HG02884 (cell line): Measurements from ENCODE around the gene CFAP74.

ENCODE experiments used
- ATAC-seq: cut with Tn5 transposase; IDR thresholded peaks from one replicate; pipeline ENCODE4 v1.9.1; 2021; ENCODE audit warnings: mild to moderate bottlenecking, moderate library complexity; ENCODE audit not compliant: unreplicated experiment

Gene CFAP74

DNA sequence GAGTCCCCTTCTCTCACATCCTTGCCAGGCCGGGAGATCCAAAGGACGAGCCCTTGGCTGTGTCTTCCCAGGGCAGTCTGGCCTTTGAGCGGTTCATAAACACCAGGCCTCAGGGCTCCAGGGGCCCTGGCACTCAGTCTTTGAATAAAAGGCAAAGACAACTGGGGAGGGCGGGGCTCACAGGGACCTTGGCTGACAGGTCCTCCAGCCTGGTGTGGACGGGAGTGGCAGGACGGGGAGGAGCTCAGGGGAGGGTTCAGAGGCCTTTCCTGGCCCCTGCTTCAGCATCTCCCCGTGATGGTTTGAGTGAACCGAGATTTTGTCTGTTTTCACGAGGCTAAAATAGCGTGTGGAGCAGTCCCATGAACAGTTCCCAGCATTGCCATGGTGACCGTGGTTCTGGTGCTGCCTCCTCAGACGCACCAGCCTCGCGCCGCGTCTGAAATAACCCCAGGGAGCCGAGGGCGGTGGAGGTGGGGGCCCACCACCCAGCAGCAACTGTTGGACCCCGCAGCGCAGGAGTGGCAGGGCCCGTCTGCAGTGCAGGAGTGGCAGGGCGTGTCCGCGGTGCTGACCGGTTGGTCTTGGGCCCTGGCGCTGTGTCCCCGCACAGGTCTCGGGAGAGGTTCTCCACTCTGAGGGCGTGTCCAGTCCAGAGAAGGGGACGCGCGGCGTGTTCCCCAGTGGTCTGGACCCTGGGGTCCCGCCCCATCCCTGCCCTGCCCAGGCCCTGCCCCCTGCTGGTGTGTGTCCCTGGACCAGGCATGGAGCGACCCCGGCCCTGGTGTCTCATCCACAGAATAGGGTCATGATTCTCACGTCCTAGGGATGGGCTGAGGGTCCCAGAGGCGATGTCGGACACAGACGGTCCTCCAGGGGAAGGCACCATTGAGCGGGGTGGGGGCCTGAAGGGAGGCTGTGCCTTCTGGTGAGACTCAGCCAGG is 39.5 kb upstream of the CFAP74 start:
- ATAC-seq, result no peak

- ATAC-seq, result no peak
Measured at GRCh38 chr1:2041887-2042286, 38.3 kb upstream of the CFAP74 start.

DNA sequence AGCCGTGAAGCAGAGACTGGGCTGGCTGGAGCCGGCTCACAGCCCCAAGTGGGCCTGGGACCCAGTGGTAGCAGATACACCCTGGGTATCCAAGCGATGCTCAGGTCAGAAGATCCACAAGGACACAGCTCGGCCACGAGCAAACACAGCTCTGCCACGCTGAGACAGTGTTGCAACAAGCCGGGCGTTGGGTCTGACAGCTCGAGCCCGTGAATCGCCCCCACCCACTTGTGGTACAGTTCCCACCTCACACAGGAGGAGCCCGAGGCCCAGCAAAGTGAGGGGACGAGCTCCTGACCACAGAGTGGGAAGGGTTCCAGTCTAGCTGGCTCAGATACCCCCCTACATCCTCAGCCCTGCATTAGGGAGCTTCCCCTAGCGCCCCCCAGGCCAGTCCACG is 37.7 kb upstream of the CFAP74 start:
- ATAC-seq, result no peak

- ATAC-seq, result no peak
Measured at GRCh38 chr1:2039251-2039650, 35.7 kb upstream of the CFAP74 start.

DNA sequence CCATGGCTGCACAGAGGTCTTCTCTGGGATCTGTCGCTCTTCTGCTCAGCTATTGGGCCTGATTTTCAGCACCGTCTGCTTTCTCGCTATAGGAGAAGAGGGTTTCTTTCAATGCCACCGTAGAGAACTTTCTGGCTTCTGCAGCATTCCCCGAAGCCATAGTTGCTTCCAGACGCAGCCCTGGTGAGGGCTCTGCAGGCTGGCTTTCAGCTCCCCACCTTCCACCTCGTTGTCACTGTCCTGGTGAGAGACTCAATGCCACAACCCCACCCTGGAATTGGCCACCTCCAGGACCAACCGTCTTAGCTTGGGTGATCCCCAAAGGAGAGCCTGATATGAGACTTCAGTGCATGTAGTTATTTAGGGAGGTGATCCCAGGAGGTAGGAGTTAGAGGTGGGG is 34.6 kb upstream of the CFAP74 start:
- no peak for ATAC-seq

GRCh38 chr1:2037314-2037979 is 33.9 kb upstream of the CFAP74 start:
- no peak for ATAC-seq

DNA sequence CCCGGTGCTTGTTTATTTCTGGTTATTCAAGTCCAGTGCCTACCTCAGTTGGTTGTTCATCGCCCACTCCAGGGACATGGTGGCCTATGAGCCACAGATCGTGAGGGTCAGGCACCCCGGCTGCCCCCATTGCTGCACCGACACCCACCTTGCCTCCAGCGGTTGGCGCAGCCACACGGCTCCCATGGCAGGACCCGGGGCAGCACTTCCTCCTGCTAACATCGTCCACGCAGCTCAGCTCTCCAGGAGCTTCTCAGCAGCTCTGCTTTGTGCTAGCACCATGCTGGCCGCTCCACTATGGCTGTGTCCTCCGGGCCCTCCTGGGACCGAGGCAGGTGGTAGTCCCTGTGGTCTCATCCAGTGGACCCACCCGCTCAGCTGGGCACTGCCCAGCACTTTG is 32.7 kb upstream of the CFAP74 start:
- ATAC-seq, result no peak

DNA sequence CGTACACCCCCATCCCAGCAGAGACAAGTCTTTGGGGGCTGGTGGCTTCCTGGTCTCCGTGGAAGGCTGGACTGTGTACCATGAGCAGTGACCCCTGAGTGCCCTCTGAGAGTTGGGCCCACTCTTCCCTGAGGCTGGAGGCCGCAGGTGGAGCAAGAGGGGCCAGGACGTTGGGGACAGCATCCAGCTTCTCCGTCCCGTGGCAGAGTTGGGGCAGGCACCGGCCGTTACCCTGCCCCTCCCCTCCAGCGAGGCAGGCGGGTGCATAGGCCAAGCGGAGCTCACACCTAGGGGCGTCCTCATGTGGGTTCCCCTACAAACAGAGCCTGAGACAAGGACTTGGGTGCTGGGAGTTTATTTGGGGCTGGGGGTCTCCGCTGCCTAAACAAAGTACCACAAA is 29.6 kb upstream of the CFAP74 start:
- ATAC-seq, result no peak

- ATAC-seq, result no peak
Measured at GRCh38 chr1:2032737-2033136, 29.2 kb upstream of the CFAP74 start.

DNA sequence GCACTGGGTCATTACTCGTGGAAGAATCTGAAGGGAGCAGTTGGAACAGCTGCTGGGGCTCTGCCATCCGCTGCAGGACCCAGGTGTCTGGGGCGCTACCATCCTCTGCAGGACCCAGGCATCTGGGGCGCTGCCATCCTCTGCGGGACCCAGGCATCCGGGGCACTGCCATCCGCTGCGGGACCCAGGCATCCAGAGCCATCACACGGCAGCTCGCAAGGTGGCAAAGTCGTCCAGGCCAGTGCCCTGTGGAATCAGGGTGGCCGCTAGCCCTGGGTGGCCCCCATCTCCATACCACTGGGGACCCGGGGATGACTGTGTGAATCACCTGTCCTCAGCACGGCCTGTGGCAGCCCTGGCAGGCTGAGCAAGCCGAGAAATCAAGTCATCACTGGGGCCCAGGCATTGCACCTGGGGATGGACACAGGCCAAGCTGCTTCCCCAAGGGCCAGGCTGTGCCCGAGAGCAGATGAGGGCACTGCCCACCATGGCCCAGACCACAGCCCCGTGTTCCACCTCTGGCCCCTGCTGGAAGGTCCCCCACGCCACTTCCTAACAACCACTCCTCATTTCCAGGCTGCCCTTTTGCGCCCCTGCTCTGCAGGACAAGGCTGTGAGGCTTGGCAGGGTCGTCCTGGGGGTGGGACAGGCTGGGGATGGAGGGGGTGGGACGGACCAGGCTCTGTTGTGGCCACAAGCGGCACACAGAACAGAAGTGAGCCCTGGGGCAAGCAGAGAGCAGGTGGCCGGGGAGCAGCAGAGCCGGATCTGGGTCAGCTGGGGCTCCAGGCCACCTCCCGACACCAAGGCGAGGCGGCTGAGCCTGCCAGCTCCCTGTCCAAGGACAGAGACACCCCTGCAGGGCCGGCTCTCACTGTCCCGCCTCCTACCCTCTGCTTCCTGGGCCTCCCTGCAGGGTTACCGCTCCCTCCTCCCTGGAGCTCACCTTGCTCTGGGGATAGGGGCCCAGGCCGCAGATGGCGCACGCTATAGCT is 28.3 kb upstream of the CFAP74 start:
- ATAC-seq, result no peak

DNA sequence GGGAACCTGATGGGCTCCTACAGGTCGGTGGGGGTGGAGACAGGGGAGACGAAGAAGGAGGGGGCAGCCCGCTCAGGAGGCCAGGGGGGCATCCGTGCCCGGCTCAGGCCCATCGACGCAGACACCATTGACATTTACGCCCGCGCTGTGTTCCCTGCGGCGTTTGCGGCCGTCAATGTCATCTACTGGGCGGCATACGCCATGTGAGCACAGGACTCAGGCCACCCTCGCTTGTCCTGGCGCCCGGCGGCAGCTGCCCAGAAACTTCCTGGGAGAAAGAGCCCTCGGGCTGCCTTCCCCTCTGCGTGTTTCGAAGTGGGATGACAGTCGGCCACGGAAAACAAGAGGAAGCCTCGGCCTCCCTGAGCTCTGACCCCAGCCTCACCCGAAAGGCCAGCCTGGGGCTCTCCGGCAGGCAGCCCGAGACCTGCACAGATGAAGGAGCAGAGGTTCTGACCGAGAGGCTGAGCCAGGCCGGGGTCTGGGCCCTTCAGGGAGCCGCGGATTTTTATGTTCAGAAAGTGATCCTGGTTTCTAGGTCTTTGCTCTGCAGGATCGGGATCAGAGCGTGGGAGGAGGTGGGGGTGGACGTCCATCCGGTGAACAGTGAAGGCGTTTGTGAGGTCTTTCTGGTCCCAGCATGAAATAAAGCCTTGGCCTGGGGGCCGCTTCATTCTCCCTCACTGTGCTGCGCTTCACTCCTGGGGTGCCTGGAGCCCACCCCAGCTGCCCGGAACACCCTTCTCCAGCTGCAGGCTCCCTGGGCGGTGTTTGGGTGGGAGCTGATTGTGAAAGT is 26.7 kb upstream of the CFAP74 start:
- no peak for ATAC-seq

- no peak for ATAC-seq
Measured at GRCh38 chr1:2029561-2029960, 26.0 kb upstream of the CFAP74 start.

GRCh38 chr1:2028870-2029560 is 25.4 kb upstream of the CFAP74 start:
- ATAC-seq, result no peak

DNA sequence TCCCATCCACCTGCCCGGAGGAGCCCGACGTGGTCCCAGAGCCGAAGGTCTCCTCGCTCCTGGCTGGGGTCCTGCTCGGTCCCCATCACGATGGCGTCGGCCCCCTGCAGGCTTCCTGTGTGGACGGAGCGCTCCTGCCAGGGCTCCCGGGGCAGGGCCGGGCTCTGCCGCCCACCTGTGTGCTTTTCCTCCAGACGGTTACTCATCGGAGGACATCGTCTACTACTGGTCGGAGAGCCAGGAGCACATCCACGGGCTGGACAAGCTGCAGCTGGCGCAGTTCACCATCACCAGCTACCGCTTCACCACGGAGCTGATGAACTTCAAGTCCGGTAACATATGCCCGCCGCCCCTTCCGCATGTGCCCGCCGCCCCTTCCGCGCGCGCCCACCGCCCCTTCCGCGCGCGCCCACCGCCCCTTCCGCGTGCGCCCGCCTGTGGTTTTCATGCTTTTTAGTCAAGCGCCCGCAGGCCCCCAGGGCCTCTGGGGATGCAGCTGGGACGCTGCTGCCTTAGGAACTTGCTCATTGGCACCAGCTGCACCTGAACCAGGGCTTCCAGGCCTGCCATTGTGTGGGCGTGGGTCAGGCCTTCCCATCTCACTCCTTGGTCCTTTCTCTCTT is 24.5 kb upstream of the CFAP74 start:
- no peak for ATAC-seq

GRCh38 chr1:2025491-2025981 is 21.9 kb upstream of the CFAP74 start:
- ATAC-seq, result no peak

DNA sequence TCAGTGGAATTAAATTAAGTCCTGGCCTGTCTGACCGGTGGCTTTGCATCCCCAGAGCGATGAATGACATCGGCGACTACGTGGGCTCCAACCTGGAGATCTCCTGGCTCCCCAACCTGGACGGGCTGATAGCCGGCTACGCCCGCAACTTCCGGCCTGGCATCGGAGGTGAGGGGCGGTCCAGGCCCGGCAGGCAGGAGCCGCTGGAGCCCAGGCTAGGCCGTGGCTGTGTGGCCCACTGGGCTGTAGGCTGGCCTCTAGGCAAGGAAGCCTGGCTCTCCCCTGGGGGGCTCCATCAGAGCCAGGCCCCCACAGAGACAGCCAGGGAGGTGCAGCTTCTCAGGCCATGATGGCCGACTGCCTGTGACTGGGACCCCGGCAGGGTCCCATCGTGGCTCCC is 21.3 kb upstream of the CFAP74 start:
- no peak for ATAC-seq

DNA sequence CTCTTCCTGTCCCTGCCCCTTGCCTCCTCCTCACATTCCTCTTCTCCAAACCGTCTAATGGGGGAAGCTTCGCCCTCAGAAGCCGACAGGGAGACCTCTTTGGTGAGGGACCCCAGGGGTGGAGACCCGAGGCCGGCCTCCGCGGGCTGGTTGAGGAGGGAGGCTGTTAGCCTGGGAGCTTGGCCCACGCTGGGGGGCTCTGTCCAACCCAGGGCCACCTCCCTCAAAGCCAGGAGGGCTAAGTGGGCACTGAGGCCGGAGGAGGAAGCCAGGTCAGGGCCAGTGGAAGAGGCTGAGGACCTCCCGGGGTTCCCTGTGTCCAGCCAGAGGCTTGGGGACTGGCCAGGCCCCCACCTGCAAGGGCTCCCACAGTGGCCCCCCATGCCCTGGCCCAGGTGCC is 20.9 kb upstream of the CFAP74 start:
- no peak for ATAC-seq

GRCh38 chr1:2023187-2023586 is 19.6 kb upstream of the CFAP74 start:
- ATAC-seq, result no peak
